ENCODE data around the gene OSBPL6. TPM values are rescaled to one million over a fixed set of nuclear protein-coding genes. Genes with fewer than 3 reads are reported as not detected.

The OSBPL6 gene
- total RNA-seq, 1 donor from 2014 or later, result 14.0 TPM

- no peak for DNase-seq (ENCODE audit: low spot score)
- no peak overlapping the region for H3K4me2 ChIP-seq
- H3K9ac ChIP-seq, result no peak overlapping the region
- Mint-ChIP-seq H3K27ac (peak overlapping the region; percentile 52), H3K27me3 (ENCODE audit: insufficient read depth, low read depth) (no peaks in the 10 kb centered on the region), H3K9me3 (peaks cover 6% of the 10 kb centered on the region), H3K4me3 (no peak overlapping the region), H3K4me1 (no peaks in the 10 kb centered on the region), H3K36me3 (peaks cover 31% of the 10 kb centered on the region)
- H3K9me3 ChIP-seq (ENCODE audit: low read depth), result peaks cover 9% of the 10 kb centered on the region
- no peak overlapping the region for H3K4me3 ChIP-seq
- H4K20me1 ChIP-seq (ENCODE audit: low read depth), result no peaks in the 10 kb centered on the region
- H3K79me2 ChIP-seq (ENCODE audit: low read depth), result peaks cover 20% of the 10 kb centered on the region
- no peaks in the 10 kb centered on the region for H3K4me1 ChIP-seq
- H3K27me3 ChIP-seq, result no peaks in the 10 kb centered on the region
- no peak overlapping the region for H2AFZ ChIP-seq (replicated peaks)
- TF ChIP-seq CTCF (IDR thresholded peaks at IDR 0.05) (no peak), EZH2phosphoT487 (IDR thresholded peaks at IDR 0.05) (no peak), EZH2 (IDR thresholded peaks at IDR 0.05) (no peak)
- H3K36me3 ChIP-seq, result peaks cover 14% of the 10 kb centered on the region
- H3F3A ChIP-seq (ENCODE audit: low read depth), result peaks cover 13% of the 10 kb centered on the region
- H3K27ac ChIP-seq, result no peak overlapping the region
Observed at GRCh38 chr2:178428396-178428806, 234.1 kb downstream of the OSBPL6 start.

GRCh38 chr2:178429336-178429735 lies 235.0 kb downstream of the OSBPL6 start:
- H3K4me3 ChIP-seq, result no peak overlapping the region
- Mint-ChIP-seq H3K4me3 (no peak overlapping the region), H3K27ac (no peak overlapping the region), H3K4me1 (no peaks in the 10 kb centered on the region), H3K9me3 (peaks cover 6% of the 10 kb centered on the region), H3K36me3 (peaks cover 37% of the 10 kb centered on the region), H3K27me3 (ENCODE audit: insufficient read depth, low read depth) (no peaks in the 10 kb centered on the region)
- TF ChIP-seq EZH2phosphoT487 (IDR thresholded peaks at IDR 0.05), result no peak
- TF ChIP-seq EZH2 (IDR thresholded peaks at IDR 0.05), result no peak
- TF ChIP-seq CTCF (IDR thresholded peaks at IDR 0.05), result no peak
- peaks cover 15% of the 10 kb centered on the region for H3F3A ChIP-seq (ENCODE audit: low read depth)
- H3K36me3 ChIP-seq, result peaks cover 18% of the 10 kb centered on the region
- no peak for DNase-seq (ENCODE audit: low spot score)
- no peaks in the 10 kb centered on the region for H3K27me3 ChIP-seq
- H3K4me1 ChIP-seq, result no peaks in the 10 kb centered on the region
- no peak overlapping the region for H3K9ac ChIP-seq
- no peak overlapping the region for H3K27ac ChIP-seq
- H4K20me1 ChIP-seq (ENCODE audit: low read depth), result no peaks in the 10 kb centered on the region
- H3K79me2 ChIP-seq (ENCODE audit: low read depth), result peaks cover 11% of the 10 kb centered on the region
- H2AFZ ChIP-seq (replicated peaks), result no peak overlapping the region
- H3K9me3 ChIP-seq (ENCODE audit: low read depth), result peaks cover 9% of the 10 kb centered on the region
- no peak overlapping the region for H3K4me2 ChIP-seq

GRCh38 chr2:178436662-178437061 lies 242.3 kb downstream of the OSBPL6 start:
- Histone ChIP-seq H3K4me3 (no peak overlapping the region), H4K20me1 (ENCODE audit: low read depth) (no peaks in the 10 kb centered on the region), H3K9ac (no peak overlapping the region), H3K36me3 (peaks cover 40% of the 10 kb centered on the region), H3K4me1 (no peaks in the 10 kb centered on the region), H3K27ac (no peak overlapping the region), H3K4me2 (no peak overlapping the region), H2AFZ (replicated peaks) (no peak overlapping the region), H3K27me3 (no peaks in the 10 kb centered on the region), H3K79me2 (ENCODE audit: low read depth) (no peaks in the 10 kb centered on the region), H3F3A (ENCODE audit: low read depth) (peaks cover 23% of the 10 kb centered on the region), H3K9me3 (ENCODE audit: low read depth) (no peaks in the 10 kb centered on the region)
- H3K27ac Mint-ChIP-seq, result no peak overlapping the region
- H3K27me3 Mint-ChIP-seq (ENCODE audit: insufficient read depth, low read depth), result no peaks in the 10 kb centered on the region
- peaks cover 31% of the 10 kb centered on the region for H3K36me3 Mint-ChIP-seq
- no peaks in the 10 kb centered on the region for H3K4me1 Mint-ChIP-seq
- H3K4me3 Mint-ChIP-seq, result no peak overlapping the region
- no peak for TF ChIP-seq EZH2 (IDR thresholded peaks at IDR 0.05)
- no peak for TF ChIP-seq EZH2phosphoT487 (IDR thresholded peaks at IDR 0.05)
- TF ChIP-seq CTCF (IDR thresholded peaks at IDR 0.05), result no peak
- no peak for DNase-seq (ENCODE audit: low spot score)
- no peaks in the 10 kb centered on the region for H3K9me3 Mint-ChIP-seq

All from neural progenitor cell (in vitro differentiated cells).